GM19025 (cell line): ENCODE measurements around the gene CEP295NL.
"Not testable (repeated sequence)": the region's sequence is repeated elsewhere in the genome, so short reads cannot be mapped to it uniquely, and the experiment has no call there.

Experiments
- ATAC-seq: cut with Tn5 transposase; IDR thresholded peaks from one replicate; pipeline ENCODE4 v1.9.1; 2021; ENCODE audit warnings: mild to moderate bottlenecking, low read depth, moderate library complexity; ENCODE audit not compliant: unreplicated experiment

The CEP295NL gene, protein sequence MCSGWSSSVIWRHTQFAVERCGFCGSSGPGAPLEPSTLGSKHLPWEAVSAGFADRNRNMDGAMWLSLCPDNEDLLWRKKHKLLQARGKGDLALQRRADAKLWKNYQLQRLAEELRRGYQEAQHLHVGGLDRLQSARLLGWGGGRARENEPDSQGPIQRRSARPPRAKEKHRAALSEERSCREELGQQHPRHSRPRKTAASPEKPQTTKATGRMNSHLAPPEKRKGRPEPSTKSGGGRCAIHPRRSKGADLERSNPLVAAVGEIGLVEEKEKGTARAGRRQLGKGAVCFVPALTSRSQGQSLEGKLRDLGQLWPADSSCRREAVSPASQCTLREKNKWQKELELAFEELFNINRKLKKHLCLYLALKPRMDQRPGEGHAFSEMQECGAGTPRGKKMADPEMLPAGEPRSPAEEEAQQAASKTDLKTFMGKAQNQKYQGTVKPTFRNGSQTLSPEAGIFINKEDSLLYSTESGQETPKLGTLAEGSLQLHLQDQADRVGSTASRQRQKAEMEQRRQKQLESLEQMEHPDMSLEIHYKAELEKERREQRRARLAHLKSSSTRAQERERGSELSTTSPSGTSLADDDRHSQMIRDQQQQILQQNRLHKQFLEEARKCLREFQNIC

DNA sequence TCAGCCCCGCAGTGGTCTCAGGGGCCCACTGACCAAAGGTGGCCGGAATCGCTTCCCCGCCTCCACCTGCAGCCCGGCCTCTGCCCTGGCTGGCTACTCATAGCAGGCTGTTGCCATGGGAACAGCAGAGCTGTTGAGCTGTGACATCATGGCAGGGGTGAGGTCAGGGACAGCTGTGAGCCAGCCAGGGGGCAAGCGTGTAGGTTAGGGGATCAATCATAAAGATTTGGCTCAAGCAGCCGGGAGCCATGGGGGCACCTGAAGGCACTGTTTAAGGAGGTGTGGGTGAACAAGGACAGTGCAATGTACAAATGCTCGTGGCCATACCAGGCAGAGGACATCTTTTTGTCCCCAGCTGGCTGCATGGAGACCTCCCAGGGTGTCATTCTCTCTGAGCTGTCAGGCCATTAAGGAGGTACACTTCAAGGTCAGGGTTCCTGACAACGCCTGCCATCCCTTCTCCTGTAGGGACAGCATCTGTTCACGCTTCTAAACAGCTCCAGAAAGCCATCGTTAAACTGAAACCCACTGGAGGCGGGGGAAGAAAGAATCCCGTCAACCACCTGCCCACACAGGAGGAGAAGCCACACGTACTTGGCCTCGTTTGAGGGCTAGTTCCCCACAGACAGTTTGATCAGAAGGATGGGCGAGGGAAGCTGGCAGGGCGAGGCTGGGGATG, at the start of gene CEP295NL:
TSS of gene CEP295NL (minus strand) at position 101 of the 679 bp plus-strand sequence. CDS start 1,373 bp downstream, outside the sequence.
- ATAC-seq, result no peak

DNA sequence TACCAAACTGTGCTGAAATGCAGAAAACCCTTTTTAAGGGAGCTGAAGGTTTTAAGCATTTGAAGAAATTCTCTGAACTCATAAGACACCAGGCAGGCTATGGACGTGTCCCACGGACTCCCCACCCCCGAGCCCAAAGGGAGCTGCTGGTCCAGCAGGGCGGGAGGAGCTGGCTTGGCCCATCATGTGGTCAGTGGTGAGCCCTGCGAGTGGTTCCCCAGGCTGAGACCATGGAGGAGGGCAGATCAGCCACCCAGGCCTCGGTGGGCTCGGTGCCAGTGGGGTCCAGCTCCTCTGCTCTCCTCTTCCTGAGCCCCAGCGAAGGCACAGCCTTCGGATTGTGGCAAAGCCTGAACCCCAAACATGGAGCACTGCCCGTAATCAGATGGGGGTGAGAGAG, 49.7 kb upstream of the CEP295NL start:
- ATAC-seq, result no peak

DNA sequence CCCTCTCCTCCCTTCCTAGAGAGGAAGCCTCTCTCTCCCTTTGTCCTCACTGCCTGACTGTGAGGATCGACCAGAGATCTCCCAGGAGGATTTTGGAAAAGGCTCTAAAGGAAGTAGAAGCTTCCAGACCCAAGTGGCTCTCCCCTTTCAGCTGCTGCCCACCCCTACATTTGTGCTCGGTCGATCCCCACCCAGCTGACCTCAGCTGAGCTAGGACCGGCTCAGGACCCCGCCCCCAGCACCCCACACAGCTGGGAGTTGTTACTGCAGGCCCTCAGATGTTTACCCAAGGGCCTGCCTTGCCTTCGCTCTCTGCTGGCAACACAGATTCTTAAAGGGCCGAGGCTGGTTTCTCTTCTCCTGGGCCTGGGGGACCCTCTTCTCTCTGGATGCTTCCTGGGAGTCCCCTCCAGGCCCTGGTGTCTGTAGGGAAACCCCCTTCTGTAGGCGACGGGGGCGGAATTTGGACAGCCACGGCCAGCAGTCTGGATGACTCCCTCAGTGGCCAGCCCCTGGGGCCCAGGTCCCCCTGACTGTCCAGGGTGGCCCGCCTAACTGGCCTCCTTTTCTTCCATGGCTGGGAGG, 49.1 kb upstream of the CEP295NL start:
- ATAC-seq, result no peak

DNA sequence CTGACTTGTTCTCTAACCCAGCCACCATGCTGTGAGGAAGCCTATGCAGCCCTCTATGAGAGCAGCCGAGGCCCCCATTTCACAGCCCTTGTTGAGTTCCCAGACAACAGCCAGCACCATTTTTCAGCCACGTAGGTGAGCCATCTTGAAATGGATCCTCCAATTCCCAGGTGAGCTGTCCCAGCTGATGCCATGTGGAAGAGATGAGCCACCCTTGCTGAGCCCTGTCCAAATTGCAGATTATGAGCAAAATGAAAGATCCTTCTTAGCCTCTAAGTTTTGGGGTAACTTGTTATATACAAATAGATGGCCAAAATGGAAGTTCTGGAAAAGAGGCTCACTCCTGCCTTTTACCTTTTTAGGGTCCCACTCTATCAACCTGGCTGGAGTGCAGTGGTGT, 47.9 kb upstream of the CEP295NL start:
- ATAC-seq, result no peak

DNA sequence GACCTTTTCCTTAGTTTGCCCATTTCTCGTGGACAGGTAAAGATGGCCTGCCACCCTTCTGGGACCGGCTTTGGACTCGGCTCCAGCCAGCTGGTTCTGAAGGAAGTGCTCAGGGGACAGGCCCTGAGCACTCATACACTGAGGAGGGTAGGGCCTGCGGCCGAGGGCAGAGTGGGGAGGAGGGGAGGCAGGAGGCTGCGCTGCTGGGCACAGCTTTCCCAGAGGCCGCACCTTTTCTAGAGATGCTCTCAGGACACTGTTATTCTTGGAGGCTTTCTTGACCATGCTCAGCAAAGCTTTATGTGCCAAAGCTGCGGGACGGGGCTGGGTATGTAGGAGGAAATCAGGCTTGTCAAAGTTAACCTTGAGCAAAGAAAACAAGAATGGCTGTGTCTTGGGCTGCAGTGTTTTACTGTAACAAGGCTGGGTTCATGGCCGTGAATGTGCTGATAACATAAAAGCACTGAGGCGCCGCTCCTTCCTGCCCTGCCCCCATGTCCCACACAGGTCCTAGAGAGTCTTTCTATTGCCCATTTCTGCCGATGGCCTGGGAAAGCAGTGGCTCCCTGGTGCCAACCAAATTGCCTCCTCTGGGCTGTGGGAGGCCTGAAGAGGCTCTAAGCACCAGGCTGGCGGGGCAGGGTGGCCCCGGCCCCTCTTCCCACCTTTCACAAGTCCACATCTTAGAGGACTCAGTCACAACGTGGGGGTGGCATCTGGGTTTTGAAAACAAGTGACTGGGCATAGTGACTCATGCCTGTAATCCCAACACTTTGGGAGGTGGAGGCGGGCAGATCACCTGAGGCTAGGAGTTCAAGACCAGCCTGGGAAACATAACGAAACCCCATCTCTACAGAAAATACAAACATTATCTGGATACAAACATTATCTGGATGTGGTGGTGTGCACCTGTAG, 44.5 kb upstream of the CEP295NL start:
- no peak for ATAC-seq

DNA sequence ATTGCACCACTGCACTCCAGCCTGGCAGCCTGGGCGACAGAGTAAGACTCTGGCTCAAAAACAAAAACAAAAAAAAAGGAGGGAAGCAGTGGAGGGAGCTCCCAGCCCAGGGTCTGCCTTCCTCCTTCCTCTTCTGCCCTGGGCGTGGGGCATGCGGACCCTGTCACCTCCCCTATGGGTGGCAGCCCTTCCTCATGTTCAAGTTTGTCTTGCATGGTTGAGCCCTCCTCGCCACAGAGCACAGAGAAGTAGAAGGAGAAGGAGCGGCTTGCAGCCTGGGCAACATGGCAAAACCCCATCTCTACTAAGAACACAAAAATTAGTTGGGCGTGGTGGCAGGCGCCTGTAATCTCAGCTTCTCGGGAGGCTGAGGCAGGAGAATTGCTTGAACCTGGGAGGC, 43.6 kb upstream of the CEP295NL start:
- ATAC-seq, result no peak

DNA sequence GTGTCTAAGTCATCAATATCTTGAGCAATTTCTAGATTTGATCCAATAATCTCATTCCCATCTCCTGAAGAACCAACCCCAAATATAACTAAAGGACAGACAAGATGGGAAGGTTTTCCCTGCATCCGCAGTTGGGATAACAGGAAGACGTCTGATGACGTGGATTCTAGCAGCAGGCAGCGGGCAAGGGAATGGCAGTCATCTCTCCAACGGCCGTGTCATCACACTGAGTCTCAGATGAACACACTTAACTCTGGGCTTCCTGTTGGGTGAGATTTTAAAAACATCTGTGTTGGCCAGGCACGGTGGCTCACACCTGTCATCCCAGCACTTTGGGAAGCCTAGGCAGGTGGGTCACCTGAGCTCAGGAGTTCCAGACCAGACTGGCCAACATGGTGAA, 43.1 kb upstream of the CEP295NL start:
- ATAC-seq, result no peak

DNA sequence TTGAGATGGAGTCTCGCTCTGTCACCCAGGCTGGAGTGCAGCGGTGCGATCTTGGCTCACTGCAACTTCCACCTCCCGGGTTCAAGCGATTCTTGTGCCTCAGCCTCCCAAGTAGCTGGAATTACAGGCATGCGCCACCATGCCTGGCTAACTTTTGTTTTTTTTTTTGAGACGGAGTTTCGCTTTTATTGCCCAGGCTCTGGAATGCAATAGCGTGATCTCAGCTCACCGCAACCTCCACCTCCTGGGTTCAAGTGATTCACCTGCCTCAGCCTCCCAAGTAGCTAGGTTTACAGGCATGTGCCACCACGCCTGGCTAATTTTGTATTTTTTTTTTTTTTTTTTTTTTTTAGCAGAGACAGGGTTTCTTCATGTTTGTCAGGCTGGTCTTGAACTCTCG, 42.5 kb upstream of the CEP295NL start:
- not testable (repeated sequence) for ATAC-seq

DNA sequence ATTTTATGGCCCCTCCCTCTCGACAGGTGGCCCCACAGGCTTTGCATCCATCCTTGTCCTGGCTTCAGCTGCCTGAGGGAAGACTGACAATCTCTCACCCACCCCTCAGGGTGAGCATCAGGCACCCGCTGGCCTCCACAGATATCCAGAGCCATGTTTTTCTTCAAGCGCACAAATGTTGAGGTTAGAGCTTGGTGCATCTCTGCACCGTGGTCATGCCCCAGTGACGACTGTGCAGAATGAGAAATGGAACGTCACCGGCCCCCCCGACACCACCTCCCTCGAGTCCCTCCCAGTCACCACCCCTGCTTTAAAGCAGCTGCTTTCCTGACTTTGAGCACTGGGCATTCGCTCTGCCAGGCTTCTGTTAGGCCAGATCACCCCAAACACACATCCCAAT, 42.0 kb upstream of the CEP295NL start:
- ATAC-seq, result no peak

DNA sequence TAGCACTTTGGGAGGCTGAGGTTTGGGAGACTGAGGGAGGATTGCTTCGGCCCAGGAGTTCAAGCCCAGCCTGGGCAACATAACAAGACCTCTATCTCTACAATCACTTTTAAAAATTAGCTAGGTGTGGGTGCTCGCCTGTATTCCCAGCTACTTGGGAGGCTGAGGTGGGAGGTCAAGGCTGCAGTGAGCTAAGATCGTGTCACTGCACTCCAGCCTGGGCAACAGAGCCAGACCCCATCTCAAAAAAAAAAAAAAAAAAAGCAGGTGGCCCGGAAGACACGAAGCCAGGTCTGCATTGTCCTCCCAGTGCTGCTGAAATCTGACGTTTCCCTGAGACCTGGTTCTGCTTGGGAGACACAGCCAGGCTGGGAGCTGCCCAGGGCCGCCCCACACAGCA, 41.0 kb upstream of the CEP295NL start:
- no peak for ATAC-seq

DNA sequence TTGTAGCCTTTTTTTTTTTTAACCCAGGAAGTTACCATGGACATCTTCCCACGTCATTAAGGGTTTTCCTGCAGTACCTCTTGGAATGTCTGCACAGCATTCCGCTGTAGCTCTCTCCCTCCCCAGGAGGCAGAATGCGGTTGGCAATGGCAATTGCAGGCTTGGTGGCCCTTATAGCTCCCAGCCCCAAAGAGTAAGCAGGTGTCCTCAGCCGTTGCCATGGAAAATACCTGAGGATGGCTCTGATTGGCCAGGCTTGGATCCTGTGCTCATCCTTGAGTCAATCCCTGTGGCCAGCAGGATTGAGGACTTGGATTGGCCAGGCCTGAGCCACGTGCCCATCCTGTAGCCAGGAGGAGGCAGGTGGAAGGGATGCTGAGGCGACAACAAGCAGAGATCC, 37.7 kb upstream of the CEP295NL start:
- no peak for ATAC-seq

DNA sequence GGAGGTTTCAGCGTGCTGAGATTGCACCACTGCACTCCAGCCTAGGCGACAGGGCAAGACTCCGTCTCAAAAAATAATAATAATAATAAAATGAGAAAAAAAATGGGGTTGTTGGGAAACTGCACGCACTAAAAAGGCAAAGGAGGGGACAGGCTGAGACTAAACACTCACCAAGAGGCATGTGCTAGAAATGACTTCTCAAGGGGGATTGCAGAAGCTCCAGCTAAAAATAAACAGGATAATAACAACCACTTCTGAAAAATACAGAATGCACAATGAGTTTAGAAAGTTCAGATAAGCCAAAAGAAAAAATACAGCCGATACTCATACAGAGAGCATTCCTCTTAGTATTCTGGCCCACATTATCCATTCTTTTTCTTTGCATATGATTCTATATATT, 37.3 kb upstream of the CEP295NL start:
- ATAC-seq, result no peak

DNA sequence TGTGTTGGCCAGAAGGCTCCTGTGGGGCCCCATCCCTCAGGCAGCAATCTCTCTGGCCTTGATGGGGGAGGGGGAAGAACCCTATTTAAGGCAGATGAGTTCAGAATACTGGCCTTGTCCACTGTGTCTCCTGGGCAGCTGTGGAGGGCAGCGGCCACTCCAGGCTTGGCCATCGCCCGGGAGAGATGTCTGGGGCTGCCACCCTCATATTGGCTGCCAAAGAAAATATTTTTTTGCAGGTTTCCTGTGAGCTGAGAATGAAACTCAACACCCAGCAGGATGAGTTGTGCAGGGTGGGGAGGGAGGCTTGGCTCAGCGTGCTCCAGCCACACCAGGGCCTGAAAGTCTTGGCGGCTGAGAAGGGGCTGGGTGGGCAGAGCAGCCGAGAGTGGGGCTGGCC, 36.6 kb upstream of the CEP295NL start:
- ATAC-seq, result no peak

DNA sequence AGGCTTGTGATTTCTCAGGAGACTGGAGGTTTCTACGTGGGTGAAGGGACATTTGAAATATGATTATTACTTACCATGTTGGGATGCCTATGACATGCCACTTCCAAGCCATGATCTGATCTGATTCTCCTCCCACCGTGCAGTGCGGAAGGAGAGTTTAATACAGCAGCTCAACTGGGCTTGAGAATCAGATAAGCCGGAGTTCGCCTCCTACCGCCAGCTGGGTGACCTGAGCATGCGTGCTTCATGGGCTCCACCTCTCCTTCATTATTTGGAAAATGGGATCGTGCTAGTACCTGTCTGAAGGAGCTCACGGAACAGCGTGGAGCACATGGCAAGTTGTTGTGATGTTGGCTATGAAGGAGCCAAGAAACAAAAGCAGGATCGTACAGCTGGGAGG, 34.6 kb upstream of the CEP295NL start:
- ATAC-seq, result no peak

DNA sequence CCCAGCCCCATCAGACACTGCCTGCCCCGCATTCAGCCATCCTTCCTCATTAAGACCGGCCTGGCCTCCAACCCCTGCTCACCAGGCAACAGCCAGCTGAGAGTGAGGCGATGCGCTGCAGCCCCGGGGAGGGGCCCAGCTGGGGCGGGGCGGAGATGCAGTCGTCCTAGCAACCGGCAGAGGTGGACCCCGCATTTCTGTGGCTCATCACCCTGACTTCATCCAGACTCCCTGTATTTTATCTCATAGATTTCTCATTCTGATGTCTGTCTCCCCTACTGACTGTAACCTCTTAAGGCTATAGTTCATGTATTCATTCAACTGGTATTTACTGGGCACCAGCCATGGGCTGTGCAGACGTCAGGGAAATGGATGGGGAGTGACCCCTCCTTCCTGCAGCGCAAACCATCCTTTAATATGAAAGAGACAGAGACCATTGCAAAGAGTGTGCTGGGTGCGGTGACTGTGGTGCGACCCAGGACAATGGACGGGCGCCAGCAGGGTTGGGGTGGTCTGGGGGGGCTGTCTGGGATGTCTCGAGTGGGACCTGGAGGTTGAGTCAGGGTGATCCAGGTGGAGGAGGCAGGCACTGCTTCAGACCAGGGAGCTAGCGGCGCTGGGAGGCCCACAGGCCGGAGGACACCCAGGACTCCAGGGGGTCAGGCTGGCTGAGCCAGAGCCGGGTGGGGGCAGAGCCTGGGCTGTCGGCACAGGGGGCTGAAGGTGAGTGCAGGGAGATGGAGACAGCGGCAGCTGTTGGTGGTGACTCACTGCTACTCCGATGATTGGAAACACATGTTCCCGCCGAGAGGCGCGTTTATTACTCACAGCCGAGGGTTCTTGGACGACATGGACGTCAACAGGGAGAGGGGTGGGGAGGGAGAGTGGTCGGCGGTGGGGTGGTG, 32.7 kb upstream of the CEP295NL start:
- ATAC-seq, result no peak

DNA sequence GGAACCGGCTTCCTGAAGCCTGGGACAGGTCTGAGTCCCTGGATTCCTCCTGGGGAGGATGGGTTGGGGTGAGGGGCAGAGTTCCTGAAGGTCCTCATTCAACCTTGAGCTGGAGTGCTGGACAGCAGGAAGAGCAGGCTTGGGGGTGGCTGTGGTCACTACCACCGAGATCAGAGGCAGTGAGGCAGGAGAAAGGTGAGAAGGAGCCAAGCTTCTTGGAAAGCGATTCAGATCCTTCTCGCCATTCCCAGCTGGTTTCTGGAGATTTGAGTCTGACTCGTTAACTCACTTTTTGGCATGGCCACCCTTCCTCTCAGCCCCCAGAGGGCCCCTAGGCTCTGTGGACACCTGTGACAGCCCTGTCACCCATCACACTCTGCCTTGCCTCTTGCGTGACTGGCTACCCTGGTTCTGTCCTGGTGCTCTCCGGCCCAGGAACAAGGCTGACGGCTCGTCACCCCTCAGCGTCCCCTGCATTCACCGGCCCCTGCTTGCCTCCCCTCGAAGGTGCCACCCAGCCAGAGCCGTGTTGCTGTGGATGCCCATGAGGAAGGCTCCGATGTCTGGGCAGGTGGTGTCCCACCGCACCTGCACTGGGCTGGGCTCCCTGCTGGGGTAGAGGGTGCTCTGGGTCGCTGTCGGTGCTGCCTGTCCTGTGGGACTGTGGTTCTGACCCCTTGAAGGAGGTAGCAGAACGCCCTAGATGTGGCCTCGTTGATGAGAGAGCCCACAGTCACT, 31.8 kb upstream of the CEP295NL start:
- no peak for ATAC-seq

DNA sequence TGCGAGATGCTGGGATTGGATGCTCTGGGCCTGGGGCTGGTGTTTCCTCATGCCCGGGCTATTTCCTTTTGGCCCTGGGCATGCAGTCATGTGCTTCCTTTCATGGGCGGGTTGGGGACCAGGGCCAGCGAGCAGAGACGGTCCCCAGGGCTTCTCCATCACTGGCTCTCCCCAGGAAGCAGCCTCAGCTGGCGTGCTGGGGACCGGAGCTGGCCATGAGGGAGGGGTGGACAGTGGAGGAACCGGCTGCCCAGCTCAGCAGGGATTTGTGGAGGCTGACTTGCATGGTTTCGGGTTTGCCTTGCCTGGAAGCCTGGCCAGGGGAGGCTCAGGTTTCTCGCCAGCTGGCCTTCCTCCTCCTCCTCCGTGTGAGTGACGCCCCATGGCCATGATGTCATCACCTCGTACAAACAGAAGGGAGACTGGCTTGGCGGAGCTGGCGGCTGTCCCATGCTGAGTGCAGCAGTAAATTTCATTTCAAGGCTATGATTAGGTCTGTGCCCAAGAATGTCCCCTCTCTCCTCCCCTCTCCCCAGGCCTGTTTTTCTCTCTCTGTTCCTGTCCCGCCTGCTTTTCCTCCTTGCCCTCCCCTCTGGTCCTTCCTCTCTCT, 31.1 kb upstream of the CEP295NL start:
- ATAC-seq, result no peak
